NT2/D1 (cell line): Measurements from ENCODE around the gene FRK.

Experiments
- SUZ12 ChIP-seq: IDR thresholded peaks from 2 replicates; pipeline ENCODE4 v1.6.1; 2011; ENCODE audit not compliant: insufficient read length, insufficient read depth; ENCODE audit errors: extremely low read depth
- YY1 ChIP-seq: IDR thresholded peaks from 2 replicates; pipeline ENCODE4 v1.6.1; 2011; ENCODE audit not compliant: insufficient read length, insufficient read depth
- ZNF274 ChIP-seq: IDR thresholded peaks from 2 replicates; pipeline ENCODE4 v1.6.1; 2011; ENCODE audit warnings: mild to moderate bottlenecking, low read depth, low read length

GRCh38 chr6:116078945-116079344 lies 18.3 kb upstream of the FRK start:
- no peak for TF ChIP-seq YY1
- TF ChIP-seq SUZ12, result no peak
- no peak for TF ChIP-seq ZNF274
